Spinal cord (tissue), 10 donors: ENCODE measurements around the gene C10orf105. TPM values are rescaled to one million over a fixed set of nuclear protein-coding genes. Genes with fewer than 3 reads are reported as not detected.

ENCODE experiments used
- DNase-seq, 6 donors: peaks; one replicate each; pipeline versions ENCODE4 v3.0.0 to v3.0.0-alpha.2; 2013 to 2015; ENCODE audit warnings: low spot score in 6 of 6, low read depth in 4 of 6
- H3K27ac ChIP-seq: one replicate; pipeline ENCODE4 v1.5.1; 2013; ENCODE audit warnings: low read depth, low read length, control low read depth
- H3K27me3 ChIP-seq: one replicate; pipeline ENCODE4 v1.6.1; 2013; ENCODE audit warnings: low read length; ENCODE audit not compliant: control insufficient read depth, insufficient read depth
- H3K36me3 ChIP-seq: one replicate; pipeline ENCODE4 v1.6.1; 2013; ENCODE audit warnings: low read length; ENCODE audit not compliant: control insufficient read depth, insufficient read depth
- H3K4me1 ChIP-seq: one replicate; pipeline ENCODE4 v1.6.1; 2013; ENCODE audit warnings: low read length; ENCODE audit not compliant: control insufficient read depth, insufficient read depth
- H3K4me3 ChIP-seq: one replicate; pipeline ENCODE4 v1.5.1; 2013; ENCODE audit warnings: low read depth, low read length, control low read depth
- H3K9me3 ChIP-seq: one replicate; pipeline ENCODE4 v1.6.1; 2013; ENCODE audit warnings: low read length; ENCODE audit not compliant: control insufficient read depth, insufficient read depth
- WGBS: methylation state at CpG from one replicate; pipeline ENCODE4 v1.1.5; 2013; ENCODE audit warnings: missing lambda C conversion rate; ENCODE audit not compliant: insufficient coverage; 5-methylcytosine and 5-hydroxymethylcytosine counted together
- polyA plus RNA-seq, 2 donors: library from polyadenylated mRNA; unstranded; fragments of 120-200 nt; gene quantifications; one replicate each; pipeline ENCODE4 v1.2.1, GENCODE V29; 2013; ENCODE audit not compliant: insufficient read length in 2 of 2
- total RNA-seq, 2 donors: library from RNA; depleted of rRNA in 1 of 2; stranded (reverse); fragments of 120-200 nt in 1 of 2; fragments of >200 nt in 1 of 2; gene quantifications; one replicate each; pipeline versions ENCODE4 v1.2.3 to v1.2.4, GENCODE V29; 2013 to 2014
- donor health status: healthy.

C10orf105 gene
- total and polyA plus RNA-seq, 4 donors, result 0.99 to 13.9 (median 6.4) TPM

DNA sequence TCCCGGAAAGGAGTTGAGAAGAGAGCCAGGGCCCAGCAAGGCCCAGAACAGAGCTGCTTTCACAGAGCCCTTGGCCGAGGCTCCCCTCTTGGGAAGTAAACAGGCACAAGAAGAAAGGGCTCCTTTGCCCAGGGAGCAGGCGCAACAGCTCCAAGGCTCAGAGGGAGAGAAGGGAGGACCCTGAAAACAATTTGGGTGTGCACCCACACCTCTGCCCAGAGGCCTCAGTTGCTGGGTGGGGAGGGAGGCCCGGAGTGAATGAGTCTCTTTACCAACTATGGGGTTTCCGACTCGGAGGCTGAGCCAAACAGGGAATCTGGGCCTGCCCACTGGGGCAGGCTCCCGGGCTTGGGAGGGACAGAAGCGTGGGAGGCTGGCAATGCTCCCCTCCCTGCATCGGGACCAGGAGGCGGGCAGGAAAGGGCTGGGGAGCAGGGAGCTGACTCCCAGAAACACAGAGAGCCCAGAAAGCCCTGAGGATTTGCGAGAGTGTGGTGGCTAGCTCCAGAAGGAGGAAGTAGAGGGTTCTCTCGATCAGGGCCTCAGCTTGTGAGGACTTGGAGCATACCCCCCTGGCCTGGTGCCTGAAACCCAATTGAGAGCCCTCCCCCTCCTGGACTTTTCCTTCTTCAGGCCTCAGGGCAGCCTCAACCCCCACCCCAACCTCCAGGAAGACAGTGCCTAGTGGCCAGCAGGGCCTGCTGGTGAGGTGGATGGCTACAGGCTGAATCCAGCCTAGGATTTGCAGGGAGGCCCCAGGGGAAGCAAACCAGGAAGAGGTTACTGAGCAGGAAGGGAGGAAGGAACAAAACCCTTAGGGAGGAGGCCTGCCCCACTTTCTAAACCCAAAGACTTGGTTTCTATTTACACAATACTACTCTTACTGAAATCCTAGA lies 6.2 kb downstream of the C10orf105 start:
- H3K4me1 ChIP-seq, result peaks cover 62% of the 10 kb centered on the region
- H3K9me3 ChIP-seq, result no peaks in the 10 kb centered on the region
- H3K36me3 ChIP-seq, result peaks cover 19% of the 10 kb centered on the region
- H3K27me3 ChIP-seq, result no peaks in the 10 kb centered on the region
- WGBS, result 42% methylated on average over 9 of the region's 12 CpGs
- no peak overlapping the region for H3K4me3 ChIP-seq
- peak in 5 of 6 donors; percentile 40 to 87 (median 53) for DNase-seq
- peak overlapping the region; percentile 94 for H3K27ac ChIP-seq

- Histone ChIP-seq H3K9me3 (no peaks in the 10 kb centered on the region), H3K4me1 (peaks cover 65% of the 10 kb centered on the region), H3K4me3 (no peak overlapping the region), H3K27me3 (no peaks in the 10 kb centered on the region), H3K27ac (peak overlapping the region; percentile 94), H3K36me3 (peaks cover 19% of the 10 kb centered on the region)
- no peak for DNase-seq
- WGBS, result 77% methylated on average over 16 of the region's 17 CpGs
Observed at GRCh38 chr10:71712572-71713134, 6.9 kb downstream of the C10orf105 start.

DNA sequence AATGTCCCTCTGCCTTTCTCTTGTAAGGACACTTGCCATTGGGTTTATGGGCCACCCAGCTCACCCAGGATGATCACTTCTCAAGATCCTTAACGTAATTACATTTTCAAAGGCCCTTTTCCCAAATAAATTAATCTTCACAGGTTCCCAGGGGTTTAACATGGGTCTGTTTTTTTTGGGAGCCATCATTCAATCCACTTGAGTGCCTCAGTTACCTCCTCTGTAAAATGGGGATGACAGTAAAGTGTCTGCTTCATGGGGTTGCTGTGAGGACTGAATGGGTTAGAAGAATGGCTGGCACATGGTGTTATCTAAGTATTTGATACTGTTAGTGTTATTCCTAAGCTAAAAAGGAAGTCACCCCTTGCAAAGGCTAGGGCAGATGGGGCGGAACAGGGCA lies 7.4 kb downstream of the C10orf105 start:
- Histone ChIP-seq H3K27ac (peak overlapping the region; percentile 94), H3K4me3 (no peak overlapping the region), H3K27me3 (no peaks in the 10 kb centered on the region), H3K36me3 (peaks cover 19% of the 10 kb centered on the region), H3K4me1 (peaks cover 60% of the 10 kb centered on the region), H3K9me3 (no peaks in the 10 kb centered on the region)
- 100% methylated on average over 1 of the region's 2 CpGs for WGBS
- DNase-seq, result no peak

GRCh38 chr10:71711052-71711623 lies 8.4 kb downstream of the C10orf105 start:
- H3K36me3 ChIP-seq, result peaks cover 22% of the 10 kb centered on the region
- H3K9me3 ChIP-seq, result no peaks in the 10 kb centered on the region
- DNase-seq, result no peak
- WGBS, result 93% methylated on average over 5 of the region's 6 CpGs
- H3K4me3 ChIP-seq, result no peak overlapping the region
- no peaks in the 10 kb centered on the region for H3K27me3 ChIP-seq
- H3K4me1 ChIP-seq, result peaks cover 57% of the 10 kb centered on the region
- H3K27ac ChIP-seq, result no peak overlapping the region

DNA sequence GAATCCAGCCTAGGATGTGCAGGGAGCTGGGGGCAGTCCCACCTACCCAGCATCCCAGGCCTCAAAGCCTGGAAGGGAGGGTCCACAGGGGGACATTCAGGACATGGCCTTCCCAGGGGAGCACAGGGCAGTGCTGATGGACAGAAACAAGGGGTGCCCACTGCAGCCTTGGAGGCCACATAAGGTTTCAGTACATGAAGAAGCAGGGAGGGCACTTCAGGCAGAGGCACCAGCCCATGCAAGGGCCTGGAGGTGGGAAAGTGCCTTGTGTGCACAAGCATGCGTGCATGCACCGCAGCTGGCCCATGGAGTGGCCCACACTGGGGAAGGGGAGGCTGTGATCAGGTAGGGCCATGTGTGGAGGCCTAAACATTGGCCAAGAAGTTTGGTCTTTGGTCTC lies 9.1 kb downstream of the C10orf105 start:
- no peaks in the 10 kb centered on the region for H3K27me3 ChIP-seq
- H3K9me3 ChIP-seq, result no peaks in the 10 kb centered on the region
- H3K4me3 ChIP-seq, result no peak overlapping the region
- peaks cover 16% of the 10 kb centered on the region for H3K36me3 ChIP-seq
- 100% methylated on average over 2 of the region's 2 CpGs for WGBS
- no peak overlapping the region for H3K27ac ChIP-seq
- H3K4me1 ChIP-seq, result peaks cover 56% of the 10 kb centered on the region
- no peak for DNase-seq

DNA sequence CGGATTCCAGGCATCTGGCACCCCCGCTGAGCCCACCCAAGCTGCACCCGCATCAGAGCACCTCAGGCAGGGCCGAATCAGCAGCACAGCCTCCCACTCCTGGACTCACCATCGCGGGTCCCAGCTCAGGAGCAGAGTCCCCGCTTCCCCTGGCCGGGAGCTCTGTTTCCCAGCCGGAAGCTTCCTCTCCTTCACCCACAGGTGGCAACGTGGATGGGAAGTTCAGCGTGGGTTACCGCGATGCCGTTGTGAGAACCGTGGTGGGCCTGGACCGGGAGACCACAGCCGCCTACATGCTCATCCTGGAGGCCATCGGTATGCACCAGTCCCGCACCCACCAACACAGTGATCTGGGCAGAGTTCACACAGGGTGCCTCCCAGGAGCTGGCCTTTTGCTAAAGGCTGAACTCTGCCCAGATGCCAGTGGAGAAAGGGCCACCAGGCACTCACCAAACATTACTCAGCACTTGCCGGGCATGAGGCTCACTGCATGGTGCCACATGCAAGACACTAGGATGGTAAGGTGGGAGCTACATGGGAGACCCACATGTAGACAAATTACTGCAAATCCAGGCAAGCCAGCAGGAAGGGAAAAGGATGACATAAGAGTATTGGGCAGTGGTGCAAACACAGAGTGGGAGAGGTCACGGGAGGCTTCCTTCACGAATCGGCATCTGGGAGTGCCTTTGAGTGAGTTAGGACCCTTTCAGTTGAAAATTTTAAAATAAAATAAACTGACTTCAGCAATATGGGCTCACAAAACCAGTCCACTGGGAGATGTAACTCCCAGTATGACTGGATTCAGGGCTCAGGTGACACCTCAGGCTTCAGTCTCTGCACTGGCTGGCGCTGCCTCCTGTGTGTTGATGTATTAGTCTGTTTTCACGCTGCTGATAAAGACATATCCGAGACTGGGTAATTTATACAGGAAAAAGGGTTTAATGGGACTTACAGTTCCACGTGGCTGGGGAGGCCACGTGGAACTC lies 10.4 kb downstream of the C10orf105 start:
- Histone ChIP-seq H3K4me1 (peaks cover 42% of the 10 kb centered on the region), H3K9me3 (no peaks in the 10 kb centered on the region), H3K27me3 (no peaks in the 10 kb centered on the region), H3K36me3 (peaks cover 10% of the 10 kb centered on the region), H3K27ac (no peak overlapping the region), H3K4me3 (no peak overlapping the region)
- 81% methylated on average over 24 of the region's 28 CpGs for WGBS
- no peak for DNase-seq

DNA sequence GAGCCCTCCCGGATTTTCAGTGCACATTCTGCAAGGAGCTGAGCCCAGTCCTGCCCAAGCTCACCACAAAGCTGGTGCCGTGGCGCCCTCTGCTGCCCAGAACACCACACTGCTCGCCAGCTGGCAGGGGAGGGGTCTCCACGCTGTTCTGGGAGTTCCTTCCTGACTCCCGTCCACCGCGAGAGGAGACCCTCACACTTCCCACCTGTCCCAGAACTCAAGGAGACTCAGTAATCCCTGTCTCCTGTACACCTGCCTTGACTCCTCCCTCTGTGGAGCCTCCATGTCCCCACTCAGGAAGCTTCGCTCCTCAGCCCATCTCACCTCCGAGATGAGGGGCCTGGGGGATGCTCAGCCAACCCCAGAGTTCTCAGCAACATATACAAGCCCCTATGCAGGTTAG lies 11.3 kb downstream of the C10orf105 start:
- Histone ChIP-seq H3K4me1 (peaks cover 33% of the 10 kb centered on the region), H3K27ac (no peak overlapping the region), H3K27me3 (no peaks in the 10 kb centered on the region), H3K36me3 (peaks cover 10% of the 10 kb centered on the region), H3K4me3 (no peak overlapping the region), H3K9me3 (no peaks in the 10 kb centered on the region)
- peak in 5 of 6 donors; percentile 52 to 91 (median 62) for DNase-seq
- 1% methylated on average over 8 of the region's 10 CpGs for WGBS

DNA sequence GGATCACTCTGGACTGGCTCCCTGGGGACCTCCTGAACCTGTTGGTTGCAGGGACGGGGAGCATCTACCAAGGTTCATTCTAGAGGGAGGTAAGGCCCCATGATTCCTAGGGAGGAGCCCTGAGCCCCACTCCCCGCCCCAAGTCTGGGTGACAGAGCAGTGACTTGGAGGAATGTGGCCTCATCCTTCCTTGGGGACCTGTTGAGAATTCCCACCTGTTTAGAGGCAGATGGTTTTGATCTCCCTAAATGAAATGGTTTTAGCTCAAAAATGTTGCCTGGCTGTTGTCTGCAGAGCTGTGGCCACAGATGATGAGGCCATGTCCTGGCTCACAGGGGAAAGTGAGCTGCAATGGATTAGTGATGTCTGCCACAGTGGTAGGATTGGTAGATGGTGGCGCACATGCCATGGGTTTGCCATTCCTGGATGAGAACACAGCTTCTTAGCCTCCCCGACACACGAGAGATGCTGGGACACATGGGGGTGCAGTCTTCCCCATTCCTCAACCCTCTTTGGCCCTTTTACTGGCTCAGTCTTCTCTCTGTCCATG lies 12.3 kb downstream of the C10orf105 start:
- H3K4me1 ChIP-seq, result peaks cover 24% of the 10 kb centered on the region
- no peaks in the 10 kb centered on the region for H3K9me3 ChIP-seq
- no peak overlapping the region for H3K4me3 ChIP-seq
- no peaks in the 10 kb centered on the region for H3K27me3 ChIP-seq
- WGBS, result 85% methylated on average over 4 of the region's 5 CpGs
- peaks cover 6% of the 10 kb centered on the region for H3K36me3 ChIP-seq
- no peak overlapping the region for H3K27ac ChIP-seq
- DNase-seq, result no peak
